GM21367 (cell line): ENCODE measurements around the gene PSMB5.

Experiments
- ATAC-seq: cut with Tn5 transposase; IDR thresholded peaks from one replicate; pipeline ENCODE4 v1.9.1; 2021; ENCODE audit not compliant: unreplicated experiment

Gene PSMB5

DNA sequence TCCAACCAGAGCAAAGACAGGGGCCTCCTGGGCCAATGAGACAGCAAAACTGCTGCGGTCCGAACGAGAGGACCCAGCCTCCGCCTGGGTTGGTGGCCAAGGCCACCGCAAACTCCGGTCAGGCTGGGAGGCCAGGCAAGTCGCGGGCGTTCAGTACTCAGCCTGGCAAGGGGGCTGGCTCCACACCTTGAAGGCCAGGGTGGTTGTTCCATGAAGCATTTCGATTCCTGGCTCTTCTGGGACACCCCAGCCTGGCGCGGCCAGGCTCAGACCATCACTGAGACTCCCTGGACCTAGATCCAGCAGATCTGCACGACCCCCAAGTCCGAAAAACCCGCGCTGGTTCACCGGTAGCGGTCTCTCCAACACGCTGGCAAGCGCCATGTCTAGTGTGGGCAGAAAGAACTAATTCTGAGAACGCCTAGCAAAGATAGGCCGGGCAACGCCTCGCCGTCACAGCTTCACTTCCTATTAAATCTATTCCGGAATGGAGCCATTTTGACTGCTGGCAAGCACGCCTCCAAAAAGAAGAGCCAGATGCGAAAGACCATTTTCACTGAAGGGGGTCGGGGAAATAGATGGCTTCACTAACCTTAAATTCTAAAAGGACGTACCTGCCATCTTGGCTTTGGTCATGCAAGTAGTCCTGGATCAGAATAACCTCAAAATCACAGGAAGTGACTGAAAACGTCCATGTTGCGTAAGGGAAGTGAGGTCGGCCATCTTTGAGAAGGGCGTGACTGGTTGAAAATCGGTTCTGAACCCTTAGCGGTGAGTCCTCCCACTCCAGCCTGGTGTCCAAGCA, at the start of gene PSMB5:
PSMB5 (minus strand) TSS at position 403 of the 805 bp plus-strand sequence; CDS start at position 384, 19 bp downstream.
- peak; percentile 87 for ATAC-seq

DNA sequence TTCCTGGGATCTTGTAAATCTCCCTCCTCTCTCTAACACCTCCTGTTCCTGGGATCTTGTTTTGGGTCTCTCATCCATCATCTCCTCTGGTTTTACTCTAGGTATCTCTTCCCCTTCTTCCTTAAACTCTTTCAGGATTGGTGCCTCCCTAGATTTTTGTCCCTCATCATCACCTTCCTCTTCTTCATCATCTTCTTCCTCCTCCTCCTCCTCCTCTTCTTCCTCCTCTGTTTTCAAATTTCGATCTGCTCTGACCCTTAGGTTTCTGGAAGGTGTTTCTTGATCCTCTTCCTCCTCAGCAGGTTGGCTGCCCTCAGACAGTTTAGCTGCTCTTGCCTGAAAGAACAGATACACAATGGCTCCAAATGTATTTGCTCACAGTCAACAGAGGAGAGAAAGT, 45.8 kb upstream of the PSMB5 start:
- no peak for ATAC-seq

DNA sequence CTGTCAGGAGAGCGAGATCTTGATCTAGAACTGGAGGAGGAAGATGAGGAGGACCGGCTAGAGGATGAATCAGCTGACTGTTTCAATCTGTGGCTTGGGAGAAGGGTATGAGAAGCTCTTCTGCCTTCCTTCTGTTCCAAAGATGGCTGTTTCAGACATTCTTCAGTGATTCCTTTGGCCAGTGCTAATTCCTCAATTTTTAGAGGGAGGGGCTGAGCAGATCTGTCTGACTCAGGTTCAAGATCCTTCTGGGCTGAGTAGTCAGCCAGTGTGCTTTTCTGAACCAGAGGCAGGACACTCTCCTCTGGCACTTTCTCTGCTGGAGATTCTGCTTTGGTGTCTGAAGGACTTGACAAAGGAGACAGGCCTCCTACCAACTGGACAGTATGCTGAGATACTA, 45.0 kb upstream of the PSMB5 start:
- no peak for ATAC-seq

DNA sequence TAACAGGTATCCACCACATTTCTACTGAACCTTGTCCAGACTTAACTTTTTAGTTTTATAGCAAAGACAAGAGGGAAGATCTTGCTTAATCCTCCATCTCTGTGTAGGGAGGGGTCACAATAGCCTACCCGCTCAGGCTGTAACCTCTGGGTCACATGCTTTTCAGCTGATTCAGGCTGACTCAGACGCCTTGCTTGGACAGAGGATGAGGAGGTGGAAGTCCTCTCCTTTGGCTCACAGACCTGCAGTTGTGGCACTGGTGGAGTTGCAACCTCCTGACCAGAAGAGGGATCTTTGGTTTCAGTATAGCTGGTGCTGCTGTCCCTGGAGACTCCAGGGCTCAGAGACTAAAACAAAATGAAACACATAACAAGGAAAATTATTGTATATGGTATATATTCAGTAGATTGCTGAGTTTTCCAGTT, 44.0 kb upstream of the PSMB5 start:
- no peak for ATAC-seq

DNA sequence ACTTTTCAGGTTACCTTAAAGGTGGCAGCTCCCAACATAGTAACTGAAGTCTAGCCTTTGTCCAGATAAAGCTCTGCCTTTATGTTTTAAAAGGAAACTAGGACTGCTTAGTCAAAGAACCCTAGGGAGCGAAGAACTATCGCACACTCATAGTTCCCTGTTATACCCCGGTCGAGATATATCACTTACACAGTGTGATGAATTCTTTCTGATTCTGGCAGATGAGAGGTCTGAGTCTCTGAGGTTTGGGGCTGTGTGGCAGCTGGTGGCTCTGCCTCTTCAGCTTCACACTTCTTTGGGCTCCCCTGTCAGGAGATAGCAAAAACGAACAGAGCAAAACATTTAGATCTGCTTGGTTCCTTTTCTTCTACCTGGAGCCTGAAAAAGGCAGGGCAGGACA, 43.3 kb upstream of the PSMB5 start:
- ATAC-seq = no peak

DNA sequence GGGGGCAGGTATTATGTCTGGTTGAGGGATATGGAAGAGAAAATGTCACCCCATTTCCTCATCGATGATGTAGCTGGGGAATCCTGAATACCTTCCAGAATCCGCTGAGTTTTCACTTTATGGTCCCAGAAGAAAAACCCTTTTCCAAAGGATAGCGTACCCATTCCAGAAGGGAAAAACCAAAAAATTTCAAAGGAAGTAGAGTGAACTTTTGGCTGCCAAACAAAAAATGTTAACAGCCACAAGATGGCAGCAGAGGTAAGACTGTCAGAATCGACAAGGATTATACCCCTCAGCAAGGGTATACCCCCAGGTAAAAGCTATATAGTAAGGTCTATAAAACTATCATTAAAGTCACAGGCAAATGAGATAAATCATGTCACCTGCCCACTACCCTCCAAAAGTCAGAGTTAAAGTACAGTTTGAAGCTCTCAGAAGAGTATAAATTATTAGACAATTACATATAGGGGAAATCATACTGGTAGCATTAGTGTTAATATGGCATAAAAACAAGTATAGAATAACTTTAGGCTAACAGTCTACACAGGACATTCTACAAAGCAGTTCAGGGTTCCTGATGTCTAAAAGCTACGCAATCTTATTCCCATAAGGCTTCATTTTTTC, 42.2 kb upstream of the PSMB5 start:
- no peak for ATAC-seq

DNA sequence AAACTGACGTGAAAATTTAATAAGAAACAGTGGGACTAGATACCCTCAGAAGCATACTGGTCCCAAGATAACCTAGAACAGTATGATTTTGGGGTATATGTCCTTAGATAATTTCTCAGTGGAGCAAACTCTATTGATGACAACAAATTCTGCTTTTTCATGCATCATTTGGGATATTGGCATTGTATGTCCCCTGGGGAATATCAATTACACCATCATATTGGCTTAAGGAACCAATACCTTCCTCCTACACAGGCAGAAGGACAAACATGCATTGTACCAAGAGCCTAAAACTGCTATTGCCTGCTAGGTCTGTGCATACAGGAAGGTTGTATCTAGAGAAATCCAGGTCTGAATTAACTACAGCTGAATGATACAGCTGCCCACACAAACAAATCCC, 40.2 kb upstream of the PSMB5 start:
- ATAC-seq = no peak

DNA sequence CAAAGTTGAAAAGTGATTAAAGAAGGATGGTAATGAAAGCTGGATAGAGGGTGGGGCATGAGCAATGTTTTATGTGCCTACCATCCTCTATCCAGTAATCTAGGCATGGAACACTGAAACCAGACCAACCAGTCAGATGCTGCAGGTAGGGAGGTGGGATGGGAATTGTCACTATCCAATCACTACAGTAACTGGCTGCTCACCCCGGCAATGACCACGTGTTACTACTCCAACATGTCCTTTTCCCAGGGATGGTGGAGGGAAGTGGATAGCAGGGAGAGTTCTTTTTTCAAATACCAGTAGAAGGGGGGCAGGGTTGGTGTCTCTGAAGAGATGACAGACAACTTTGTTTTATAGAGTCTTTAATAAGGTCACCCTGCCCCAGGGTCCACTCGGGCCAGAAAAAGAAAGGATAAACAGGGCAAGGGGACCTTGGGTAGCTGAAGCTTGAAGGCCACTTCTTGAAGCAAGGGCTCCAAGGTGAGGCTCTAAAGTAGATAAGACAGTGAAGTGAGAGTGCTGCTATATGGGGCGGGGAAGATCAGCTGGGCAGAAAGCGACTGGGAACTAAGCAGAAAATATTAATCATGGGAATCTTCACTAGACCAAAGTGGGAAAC, 37.3 kb upstream of the PSMB5 start:
- ATAC-seq = no peak

DNA sequence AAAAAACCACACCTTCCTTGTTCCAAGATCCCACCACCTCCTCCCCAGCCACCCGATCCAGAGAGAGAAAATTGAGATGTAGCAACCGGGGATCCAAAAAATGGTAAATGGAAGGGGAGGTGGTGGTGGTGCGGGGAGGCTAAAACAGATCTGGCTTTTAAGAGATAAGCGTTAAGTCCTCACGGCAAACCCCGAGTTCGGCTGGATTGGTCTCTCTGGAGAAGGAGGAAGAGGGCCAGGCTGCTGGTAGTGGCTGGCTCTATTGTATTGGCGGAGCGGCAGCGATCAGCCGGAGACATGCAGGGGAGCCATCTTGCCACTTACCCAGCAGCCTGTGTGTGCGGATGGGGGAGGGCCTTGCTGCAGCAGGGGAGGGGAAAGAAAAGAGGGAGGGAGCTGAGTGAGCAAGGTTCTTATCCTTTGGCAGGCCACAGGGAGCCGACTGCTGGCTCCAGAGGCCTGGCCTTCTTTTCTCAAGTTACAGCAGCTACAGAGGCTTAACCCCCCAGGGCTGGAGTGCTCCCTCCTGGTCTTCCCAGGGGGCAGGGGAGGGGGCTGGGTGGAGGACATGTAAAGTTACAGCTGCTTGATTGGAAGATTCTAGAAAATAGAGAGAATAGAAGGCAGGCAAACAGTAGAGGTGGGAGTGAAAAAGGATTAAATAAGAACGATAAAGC, 36.7 kb upstream of the PSMB5 start:
- peak; percentile 91 for ATAC-seq

DNA sequence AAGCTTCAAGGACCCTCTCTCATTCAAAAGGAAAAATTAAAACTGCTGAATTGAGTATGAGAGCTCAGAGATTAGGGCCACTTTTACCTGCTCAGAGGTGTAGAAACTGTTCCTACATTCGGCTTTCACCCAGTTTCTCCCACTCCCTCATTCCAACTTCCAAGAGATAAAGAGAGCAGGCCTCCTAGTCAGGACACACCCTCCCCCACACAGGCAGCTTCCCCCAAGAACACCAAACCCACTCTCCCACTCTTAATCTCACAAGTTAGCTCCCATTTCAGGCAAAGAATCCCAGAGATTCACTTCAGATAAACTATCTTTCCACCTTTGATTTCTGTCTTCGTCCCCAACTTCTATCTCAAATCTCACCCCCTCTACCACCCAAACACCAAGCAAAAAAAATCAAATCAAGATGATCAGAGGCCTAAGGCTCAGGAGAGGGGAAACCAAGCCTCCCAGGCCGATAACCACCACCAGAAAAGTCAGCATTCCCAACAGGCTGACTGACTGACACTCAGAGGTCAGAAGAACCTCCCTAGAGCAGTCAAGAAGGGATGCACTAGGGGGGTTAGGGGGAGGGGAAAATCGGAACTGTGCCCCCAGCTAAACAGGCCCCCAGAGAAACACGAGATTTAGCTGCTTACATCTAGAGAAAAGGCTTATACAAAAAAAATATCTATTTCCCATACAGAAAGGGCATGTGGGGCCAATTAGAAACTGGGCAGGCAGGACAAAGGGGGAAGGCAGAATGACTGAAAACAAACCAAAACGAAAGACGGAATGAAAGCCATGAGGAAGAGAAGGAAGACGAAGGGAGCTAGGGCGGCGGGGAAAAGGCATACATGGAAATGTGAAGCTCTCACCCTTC, 35.8 kb upstream of the PSMB5 start:
- no peak for ATAC-seq

DNA sequence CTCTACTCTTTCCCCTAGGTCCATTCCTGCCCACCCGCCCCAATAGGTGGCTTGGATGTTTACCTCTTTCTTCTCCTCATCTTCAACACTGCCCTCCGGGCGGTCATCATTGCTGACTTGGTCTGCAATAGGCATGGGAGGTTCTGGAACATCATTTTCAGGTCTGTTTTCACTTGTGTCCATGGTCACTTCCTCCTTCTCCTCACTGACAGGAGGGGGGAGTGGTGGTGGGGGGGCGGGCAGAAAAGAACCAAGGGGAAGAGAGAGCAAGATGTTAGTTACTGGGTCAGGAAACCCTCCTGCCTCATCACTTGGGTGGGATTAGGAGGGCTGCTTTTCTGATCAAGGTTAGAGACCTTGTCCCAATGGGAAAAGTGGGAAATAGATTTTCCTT, 34.7 kb upstream of the PSMB5 start:
- ATAC-seq = no peak

DNA sequence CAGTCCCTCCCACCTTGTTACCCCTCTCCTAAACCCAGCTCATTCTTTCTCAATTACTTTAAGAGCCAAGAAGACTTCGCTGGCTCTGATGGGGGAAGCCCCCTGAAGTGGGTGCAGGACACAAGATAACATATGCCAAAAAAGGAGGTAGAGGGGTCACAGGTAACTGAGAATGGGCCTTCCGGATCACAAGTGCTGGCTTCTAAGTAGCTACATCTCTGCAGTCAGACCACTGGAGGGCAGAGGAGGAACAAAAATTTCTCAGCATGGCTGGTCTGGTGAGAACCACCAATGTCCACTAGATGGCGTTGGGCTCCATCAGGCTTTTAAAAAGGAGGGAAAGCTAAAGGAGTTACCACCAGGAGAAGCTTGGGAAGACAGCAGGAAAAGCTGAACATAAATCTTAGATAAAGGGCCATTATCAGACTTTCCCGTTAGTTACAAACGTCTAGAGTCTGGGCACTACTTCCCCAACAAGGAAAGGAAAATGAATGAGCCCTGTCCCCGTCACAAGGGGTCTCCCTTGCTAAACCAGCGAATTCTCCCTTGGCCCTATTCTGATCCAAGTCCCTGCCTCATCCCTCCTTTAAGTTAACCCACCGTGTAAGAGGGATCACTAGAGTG, 34.2 kb upstream of the PSMB5 start:
- ATAC-seq = peak; percentile 64

DNA sequence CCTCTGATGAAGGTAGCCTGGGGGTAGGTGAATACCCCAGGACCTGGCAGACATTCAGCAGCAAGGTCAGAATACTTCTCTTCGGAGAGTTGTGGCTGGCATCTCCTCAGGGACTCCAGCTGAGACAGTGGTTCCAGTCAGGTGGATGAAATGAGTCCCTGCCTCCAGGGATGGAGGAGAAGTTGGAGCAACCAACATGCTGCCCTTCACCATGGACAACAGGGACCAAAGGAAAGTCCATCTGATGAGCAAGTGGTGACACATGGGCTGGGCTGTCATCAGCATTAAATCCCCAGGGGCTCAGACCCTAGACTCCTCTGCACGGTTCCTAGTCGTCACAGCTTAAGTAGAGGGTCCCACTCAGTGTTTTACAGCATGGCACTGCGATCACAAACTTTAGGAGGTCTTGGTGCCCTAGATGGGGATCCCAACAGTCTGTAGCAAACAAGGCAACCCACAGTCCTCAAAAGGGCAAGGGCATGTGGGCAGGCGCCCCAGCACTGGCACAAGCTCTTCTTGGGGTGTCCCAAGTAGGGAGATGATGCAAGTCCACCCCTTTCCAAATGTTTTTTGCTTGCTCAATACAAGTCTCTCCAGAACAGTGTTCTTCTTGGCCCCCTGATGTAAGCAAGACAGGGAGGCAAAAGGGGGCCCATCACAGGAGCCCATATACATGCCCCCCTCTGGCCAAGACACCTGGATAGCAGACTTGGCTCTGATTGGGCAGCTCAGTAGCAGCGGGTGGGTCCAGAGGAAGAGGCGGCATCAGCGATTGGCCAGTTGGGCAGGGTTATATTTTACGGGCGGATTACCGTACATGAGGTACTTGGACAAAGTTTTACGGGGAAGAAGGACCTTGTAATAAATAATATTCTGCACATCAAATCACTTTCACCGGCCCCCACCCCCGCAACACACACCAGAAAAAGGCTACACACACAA, 33.4 kb upstream of the PSMB5 start:
- ATAC-seq = no peak

DNA sequence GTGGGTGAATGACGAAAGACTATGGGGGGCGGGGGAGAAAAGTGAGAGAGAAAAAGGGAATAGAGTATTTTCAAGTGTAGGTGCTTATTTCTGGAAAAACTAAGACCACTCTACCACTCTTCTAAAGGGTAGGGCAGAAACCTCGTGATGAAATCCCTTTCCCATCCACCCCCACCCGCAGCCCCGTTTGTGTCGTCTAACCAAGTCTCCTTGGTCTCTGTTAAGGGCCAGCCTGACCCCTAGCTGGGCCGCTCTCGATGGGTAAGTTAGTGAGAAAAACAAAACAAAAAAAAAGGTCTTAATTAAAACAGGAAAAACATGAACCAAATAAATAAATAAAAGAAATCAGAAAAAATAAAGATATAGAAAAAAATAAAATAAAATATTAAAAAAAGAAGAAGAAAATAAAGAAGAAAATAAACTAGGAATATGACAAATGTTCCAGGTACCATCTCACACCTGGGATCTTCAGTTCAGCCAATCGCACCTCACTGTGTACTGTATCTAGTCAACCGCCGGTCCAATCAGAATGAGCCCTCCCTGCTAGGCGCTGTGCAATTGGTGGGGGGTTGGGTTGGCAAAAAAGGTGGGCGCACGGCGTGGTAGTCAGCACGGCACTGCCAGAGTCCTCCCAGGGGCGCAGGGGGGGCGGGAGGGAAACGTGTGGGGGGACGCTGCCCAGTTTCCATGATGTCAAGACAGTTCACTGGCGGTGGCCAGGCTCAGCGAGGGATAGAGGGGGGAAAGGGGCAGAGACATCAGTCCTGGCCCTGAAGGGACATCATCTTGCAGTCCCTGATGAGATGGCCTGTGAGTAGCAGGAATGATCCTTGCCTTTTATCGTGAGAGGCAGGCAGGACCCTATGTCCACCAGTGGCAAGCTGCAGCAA, 32.4 kb upstream of the PSMB5 start:
- ATAC-seq = no peak

DNA sequence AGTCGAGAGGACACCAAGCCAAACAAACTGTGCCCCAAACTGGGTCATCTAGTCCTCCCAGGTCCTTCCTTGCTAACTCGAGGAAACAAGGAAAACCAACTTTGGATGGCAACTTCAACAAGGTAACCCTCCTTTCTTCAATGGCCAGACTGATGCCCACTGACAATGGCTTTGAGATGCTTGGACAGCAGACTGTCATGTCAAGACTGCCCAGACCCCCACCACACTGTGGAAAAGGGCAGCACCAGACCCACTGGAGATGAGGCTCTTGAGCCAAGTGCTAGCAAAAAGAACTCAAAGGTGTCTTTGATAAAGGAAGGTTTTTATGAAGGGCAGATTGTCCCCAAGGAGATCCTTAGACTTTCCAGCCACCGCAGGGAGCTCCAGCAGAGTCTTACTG, 31.7 kb upstream of the PSMB5 start:
- ATAC-seq = no peak

DNA sequence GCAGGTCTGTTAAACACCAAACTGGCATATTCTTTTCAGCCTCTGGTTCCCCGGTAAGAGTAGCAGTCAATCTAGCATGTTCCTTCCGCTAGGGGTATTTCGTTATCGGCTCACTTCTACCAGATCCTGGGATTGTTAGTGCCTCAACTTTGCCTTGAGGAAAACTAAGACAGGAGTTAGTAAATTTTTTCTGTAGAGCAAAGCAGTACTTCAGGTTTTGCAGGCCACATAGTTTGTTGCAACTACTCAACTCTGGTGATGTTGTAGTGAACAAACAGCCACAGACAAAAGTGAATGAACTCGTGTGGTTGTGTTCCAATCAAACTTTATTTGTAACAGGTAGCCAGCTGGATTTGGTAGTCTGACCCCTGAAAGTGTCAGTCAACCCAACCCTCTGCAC, 28.9 kb upstream of the PSMB5 start:
- ATAC-seq = no peak

DNA sequence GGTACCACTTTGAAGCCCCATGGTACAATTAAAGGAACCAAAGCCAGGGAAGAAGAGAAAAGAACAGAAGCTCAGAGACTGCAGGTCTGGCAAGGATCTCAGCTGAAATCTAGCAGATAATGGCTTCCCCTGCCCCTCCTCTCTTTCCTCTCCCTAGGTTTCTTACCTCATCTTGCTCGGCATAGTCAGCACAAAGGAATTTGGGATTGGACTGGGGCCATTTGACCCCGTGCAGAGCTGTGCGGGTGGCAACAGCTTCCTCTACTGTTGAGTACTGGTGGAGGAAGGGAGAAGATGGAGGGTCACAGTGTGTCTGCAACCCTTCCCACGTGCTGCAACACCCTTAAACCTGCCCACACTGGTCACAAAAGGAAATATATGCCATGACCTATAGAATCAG, 27.3 kb upstream of the PSMB5 start:
- ATAC-seq = no peak
